Lower leg skin (tissue), 4 donors: ENCODE results near the gene WDR3. TPM values are rescaled to one million over a fixed set of nuclear protein-coding genes. Genes with fewer than 3 reads are reported as not detected.

ENCODE experiments used
- DNase-seq, 2 donors: peaks; one replicate each; pipeline ENCODE4 v3.0.0-alpha.2; 2019; ENCODE audit warnings: low spot score in 2 of 2
- H3K4me3 ChIP-seq: fragments of 200-600 bp; sonication (generic); 2 replicates; pipeline ENCODE4 v1.5.1; 2017; ENCODE audit warnings: mild to moderate bottlenecking, low read depth; ENCODE audit not compliant: poor library complexity, severe bottlenecking
- POLR2A ChIP-seq, 2 donors: fragments of 450-650 bp; IDR thresholded peaks; one replicate each; pipeline ENCODE4 v1.6.1; 2016 to 2017; ENCODE audit warnings: antibody characterized with exemption in 2 of 2, mild to moderate bottlenecking in 1 of 2, moderate library complexity in 1 of 2
- WGBS, 2 donors: methylation state at CpG; one replicate each; pipeline ENCODE4 v1.1.5; 2018; 5-methylcytosine and 5-hydroxymethylcytosine counted together
- intact Hi-C: fragments of 100-400 bp; cut with DNase I; formaldehyde crosslinking; loops from one replicate; pipeline ENCODE4 v1.15.0; 2023; ENCODE audit warnings: low total_unique reads
- total RNA-seq, 4 donors: library from RNA; depleted of rRNA; stranded (reverse); fragments of >200 nt; gene quantifications; one replicate each; pipeline ENCODE4 v1.1.0, GENCODE V29; 2016
- TF ChIP-seq, protein P1 (sequence below), 3 donors: fragments of 450-650 bp; IDR thresholded peaks; one replicate each; pipeline ENCODE4 v1.5.1; 2016; ENCODE audit warnings: antibody characterized with exemption in 3 of 3, mild to moderate bottlenecking in 3 of 3, moderate library complexity in 2 of 3

Gene WDR3
- total RNA-seq, 4 donors from 2014 or later = 10.2 to 35.5 (median 17.9) TPM

DNA sequence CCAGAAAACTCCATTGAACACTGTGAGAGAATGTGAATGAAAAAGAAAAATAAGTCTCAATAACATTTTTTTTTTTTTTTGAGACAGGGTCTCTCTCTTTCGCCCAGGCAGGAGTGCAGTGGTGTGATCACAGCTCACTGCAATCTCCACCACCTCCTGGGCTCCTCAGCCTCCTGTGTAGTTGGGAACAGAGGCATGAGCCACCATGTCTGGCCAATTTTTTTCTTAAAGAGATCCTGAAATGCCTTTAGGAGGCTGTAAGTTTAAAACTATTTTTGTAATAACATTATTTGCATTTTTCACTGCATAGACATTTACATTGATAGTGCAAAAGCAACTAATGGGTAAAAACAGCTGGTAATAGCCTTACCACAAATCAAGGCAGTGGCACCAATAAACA lies 35.5 kb upstream of the WDR3 start:
- TF ChIP-seq, protein P1, sequence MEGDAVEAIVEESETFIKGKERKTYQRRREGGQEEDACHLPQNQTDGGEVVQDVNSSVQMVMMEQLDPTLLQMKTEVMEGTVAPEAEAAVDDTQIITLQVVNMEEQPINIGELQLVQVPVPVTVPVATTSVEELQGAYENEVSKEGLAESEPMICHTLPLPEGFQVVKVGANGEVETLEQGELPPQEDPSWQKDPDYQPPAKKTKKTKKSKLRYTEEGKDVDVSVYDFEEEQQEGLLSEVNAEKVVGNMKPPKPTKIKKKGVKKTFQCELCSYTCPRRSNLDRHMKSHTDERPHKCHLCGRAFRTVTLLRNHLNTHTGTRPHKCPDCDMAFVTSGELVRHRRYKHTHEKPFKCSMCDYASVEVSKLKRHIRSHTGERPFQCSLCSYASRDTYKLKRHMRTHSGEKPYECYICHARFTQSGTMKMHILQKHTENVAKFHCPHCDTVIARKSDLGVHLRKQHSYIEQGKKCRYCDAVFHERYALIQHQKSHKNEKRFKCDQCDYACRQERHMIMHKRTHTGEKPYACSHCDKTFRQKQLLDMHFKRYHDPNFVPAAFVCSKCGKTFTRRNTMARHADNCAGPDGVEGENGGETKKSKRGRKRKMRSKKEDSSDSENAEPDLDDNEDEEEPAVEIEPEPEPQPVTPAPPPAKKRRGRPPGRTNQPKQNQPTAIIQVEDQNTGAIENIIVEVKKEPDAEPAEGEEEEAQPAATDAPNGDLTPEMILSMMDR (IDR thresholded peaks at IDR 0.05) = no peak
- no peak for TF ChIP-seq POLR2A (IDR thresholded peaks at IDR 0.05)
- WGBS, 2 donors = 93% methylated on average over 1 of the region's 1 CpG
- intact Hi-C loops = no loop called here
- no peak for DNase-seq
- no peak overlapping the region for H3K4me3 ChIP-seq

DNA sequence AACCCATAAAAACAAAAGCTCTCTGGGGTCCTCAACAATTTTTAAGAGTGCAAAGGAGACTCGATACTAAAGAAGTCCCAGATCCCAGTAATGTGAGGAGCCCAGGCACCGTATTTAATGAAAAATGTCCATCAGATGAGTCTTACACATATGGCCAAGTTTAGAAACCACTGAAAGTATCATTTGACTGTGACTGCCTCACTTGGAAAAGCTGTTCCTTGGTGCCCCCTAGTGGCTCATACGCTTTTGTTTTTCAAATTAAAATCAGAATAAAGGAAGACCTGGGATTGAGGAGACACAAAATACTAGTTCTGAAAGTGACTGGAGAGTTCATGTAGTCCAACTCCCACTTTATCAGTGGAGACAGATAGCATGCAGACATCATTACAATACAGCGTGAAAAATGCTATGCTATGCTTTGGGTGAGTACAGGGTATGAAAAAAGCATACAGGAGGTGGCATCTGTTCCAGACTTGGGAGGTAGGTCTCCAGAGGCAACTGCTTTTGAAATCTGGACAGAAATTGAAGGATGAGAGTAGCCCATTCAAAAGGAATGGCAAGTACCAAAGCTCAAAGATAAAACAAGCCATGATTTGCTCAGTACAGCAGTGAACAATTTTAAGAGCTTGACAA lies 33.9 kb upstream of the WDR3 start:
- DNase-seq = peak in 1 of 2 donors; percentile 64
- intact Hi-C loops = no loop called here
- 20% methylated on average over 4 of the region's 4 CpGs for WGBS, 2 donors
- H3K4me3 ChIP-seq = no peak overlapping the region
- no peak for TF ChIP-seq POLR2A (IDR thresholded peaks at IDR 0.05)
- TF ChIP-seq, protein P1 (IDR thresholded peaks at IDR 0.05) = no peak

DNA sequence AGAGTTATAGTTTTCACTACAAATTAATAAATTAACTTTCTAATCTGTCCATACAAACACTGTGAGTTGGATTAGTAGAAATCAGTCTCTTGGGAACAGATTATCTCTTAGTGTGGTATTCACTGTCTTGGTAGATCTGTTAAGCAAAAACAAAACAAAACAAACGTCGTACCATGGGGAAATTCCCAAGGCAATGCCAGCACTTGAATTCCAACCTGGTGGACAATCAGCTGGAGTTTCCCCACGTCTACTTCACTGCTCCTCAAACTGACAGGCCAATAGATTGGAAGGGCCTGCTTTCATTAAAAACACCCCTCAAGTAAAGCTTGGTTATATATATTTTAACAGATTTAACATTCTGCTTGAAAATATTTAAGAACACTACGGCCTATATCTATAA lies 32.0 kb upstream of the WDR3 start:
- no peak overlapping the region for H3K4me3 ChIP-seq
- 52 to 53% methylated on average over 4 of the region's 4 CpGs for WGBS, 2 donors
- no peak for DNase-seq
- intact Hi-C loops = no loop called here
- TF ChIP-seq, protein P1 (IDR thresholded peaks at IDR 0.05) = no peak
- no peak for TF ChIP-seq POLR2A (IDR thresholded peaks at IDR 0.05)

DNA sequence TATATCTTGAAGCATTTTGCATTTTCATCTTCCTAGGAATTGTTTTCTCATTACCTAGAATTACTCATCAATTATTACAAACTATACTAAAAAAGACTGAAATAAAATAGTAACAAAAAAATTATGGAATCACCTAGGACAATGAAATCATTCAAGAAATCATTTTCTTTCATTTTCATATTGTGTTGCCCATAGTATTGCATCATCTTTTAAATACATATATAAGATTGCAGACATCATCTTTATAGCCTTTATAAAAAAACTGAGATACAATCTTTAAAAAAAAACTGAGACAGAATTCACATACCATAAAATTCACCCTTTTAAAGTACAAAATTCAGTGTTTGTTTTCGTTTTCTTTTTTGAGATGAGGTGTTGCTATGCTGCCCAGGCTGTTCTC lies 29.7 kb upstream of the WDR3 start:
- 94% methylated on average over 1 of the region's 1 CpG for WGBS, 2 donors
- TF ChIP-seq, protein P1 (IDR thresholded peaks at IDR 0.05) = no peak
- no peak for TF ChIP-seq POLR2A (IDR thresholded peaks at IDR 0.05)
- intact Hi-C loops = no loop called here
- DNase-seq = no peak
- H3K4me3 ChIP-seq = no peak overlapping the region

DNA sequence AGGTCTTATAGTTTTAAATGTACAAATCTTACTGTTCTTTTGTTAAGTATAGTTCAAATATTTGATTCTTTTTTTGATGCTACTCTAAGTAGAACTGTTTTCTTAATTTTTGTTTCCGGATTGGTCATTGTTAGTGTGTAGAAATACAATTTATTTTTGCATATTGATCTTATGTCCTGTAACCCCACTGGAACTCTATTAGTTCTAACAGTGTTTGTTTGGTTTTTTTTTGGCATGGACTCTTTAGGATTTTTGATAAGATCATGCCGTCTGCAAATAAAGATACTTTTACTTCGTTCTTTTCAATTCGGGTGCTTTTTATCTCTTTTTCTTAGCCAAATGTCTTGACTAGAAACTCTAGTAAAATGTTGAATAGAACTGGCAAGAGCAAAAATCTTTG lies 26.6 kb upstream of the WDR3 start:
- 93 to 94% methylated on average over 4 of the region's 4 CpGs for WGBS, 2 donors
- no peak overlapping the region for H3K4me3 ChIP-seq
- no peak for DNase-seq
- TF ChIP-seq POLR2A (IDR thresholded peaks at IDR 0.05) = no peak
- TF ChIP-seq, protein P1 (IDR thresholded peaks at IDR 0.05) = no peak
- intact Hi-C loops = no loop called here

DNA sequence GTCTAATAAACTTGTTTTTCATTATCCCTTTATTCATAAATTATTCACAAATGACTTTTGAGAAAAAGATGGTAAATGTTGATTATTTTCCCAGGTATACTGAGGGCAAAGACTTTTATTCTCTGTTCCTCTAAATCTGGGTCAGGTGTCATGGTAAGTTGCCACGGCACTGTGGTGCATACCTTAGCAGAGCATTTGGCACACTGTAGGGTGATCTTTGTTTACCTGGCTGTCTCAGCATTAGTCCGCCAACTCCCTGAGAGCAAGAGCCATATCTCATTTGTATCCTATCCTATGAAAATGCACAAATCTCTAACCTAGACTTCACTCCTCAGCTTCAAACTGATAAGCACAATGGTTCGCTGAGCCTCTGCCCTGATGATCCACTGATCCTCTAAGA lies 25.1 kb upstream of the WDR3 start:
- H3K4me3 ChIP-seq = no peak overlapping the region
- intact Hi-C loops = no loop called here
- TF ChIP-seq, protein P1 (IDR thresholded peaks at IDR 0.05) = no peak
- no peak for DNase-seq
- WGBS, 2 donors = 95 to 96% methylated on average over 3 of the region's 3 CpGs
